ENCODE data around the gene TLL2.

Gene TLL2

GRCh38 chr10:96402417-96403305 lies 111.1 kb downstream of the TLL2 start:
- no peaks in the 10 kb centered on the region for H4K20me1 ChIP-seq
- no peak overlapping the region for H3K9ac ChIP-seq
- no peak overlapping the region for H3K4me2 ChIP-seq
- H3K27ac ChIP-seq = no peak overlapping the region
- TF ChIP-seq Cebpa-rat (IDR thresholded peaks at IDR 0.05) = no peak
- H3K4me1 ChIP-seq = no peaks in the 10 kb centered on the region
- H3K9me3 ChIP-seq (replicated peaks in 1 of 11) = no peaks in the 10 kb centered on the region
- H3K4me3 ChIP-seq = no peak overlapping the region
- no peaks in the 10 kb centered on the region for H3K27me3 ChIP-seq
- H3K36me3 ChIP-seq = no peaks in the 10 kb centered on the region

GRCh38 chr10:96401036-96401435 lies 112.7 kb downstream of the TLL2 start:
- no peak overlapping the region for H3K4me2 ChIP-seq
- H3K4me1 ChIP-seq = peaks cover 0 to 15% (median 7%) of the 10 kb centered on the region in 10 experiments; a peak in 12 of 20 replicates
- no peaks in the 10 kb centered on the region for H3K36me3 ChIP-seq
- no peak overlapping the region for H3K27ac ChIP-seq
- H3K4me3 ChIP-seq = no peak overlapping the region
- no peaks in the 10 kb centered on the region for H4K20me1 ChIP-seq
- no peak overlapping the region for H3K9ac ChIP-seq
- TF ChIP-seq Cebpa-rat (IDR thresholded peaks at IDR 0.05) = no peak
- H3K9me3 ChIP-seq (replicated peaks in 1 of 11) = no peaks in the 10 kb centered on the region
- H3K27me3 ChIP-seq = no peaks in the 10 kb centered on the region

GRCh38 chr10:96400465-96400864 lies 113.3 kb downstream of the TLL2 start:
- no peak overlapping the region for H3K27ac ChIP-seq
- H3K27me3 ChIP-seq = no peaks in the 10 kb centered on the region
- H4K20me1 ChIP-seq = no peaks in the 10 kb centered on the region
- no peaks in the 10 kb centered on the region for H3K9me3 ChIP-seq (replicated peaks in 1 of 11)
- H3K36me3 ChIP-seq = no peaks in the 10 kb centered on the region
- no peak overlapping the region for H3K9ac ChIP-seq
- H3K4me1 ChIP-seq = peaks cover 0 to 16% (median 7%) of the 10 kb centered on the region in 10 experiments; a peak in 12 of 20 replicates
- H3K4me3 ChIP-seq = no peak overlapping the region
- no peak overlapping the region for H3K4me2 ChIP-seq
- no peak for TF ChIP-seq Cebpa-rat (IDR thresholded peaks at IDR 0.05)

- no peak overlapping the region for H3K27ac ChIP-seq
- H3K27me3 ChIP-seq = no peaks in the 10 kb centered on the region
- no peaks in the 10 kb centered on the region for H3K36me3 ChIP-seq
Observed at GRCh38 chr10:96397902-96398301, 115.8 kb downstream of the TLL2 start.

GRCh38 chr10:96395931-96396877 lies 117.5 kb downstream of the TLL2 start:
- Histone ChIP-seq H3K4me1 (peaks cover 0 to 16% (median 7%) of the 10 kb centered on the region in 10 experiments; a peak in 12 of 20 replicates), H3K27me3 (no peaks in the 10 kb centered on the region), H3K4me3 (no peak overlapping the region)

More at GRCh38 chr10:96397902-96398301, 115.8 kb downstream of the TLL2 start:
- Histone ChIP-seq H3K9ac (no peak overlapping the region), H3K4me2 (no peak overlapping the region), H3K9me3 (replicated peaks in 1 of 11) (no peaks in the 10 kb centered on the region), H3K4me3 (no peak overlapping the region), H4K20me1 (no peaks in the 10 kb centered on the region), H3K4me1 (peaks cover 0 to 16% (median 7%) of the 10 kb centered on the region in 10 experiments; a peak in 12 of 20 replicates)
- TF ChIP-seq Cebpa-rat (IDR thresholded peaks at IDR 0.05) = no peak

GRCh38 chr10:96390460-96390864 lies 123.3 kb downstream of the TLL2 start:
- H3K9ac ChIP-seq = no peak overlapping the region
- H4K20me1 ChIP-seq = no peaks in the 10 kb centered on the region
- H3K27ac ChIP-seq = no peak overlapping the region
- H3K4me1 ChIP-seq = no peaks in the 10 kb centered on the region
- no peaks in the 10 kb centered on the region for H3K36me3 ChIP-seq
- TF ChIP-seq Cebpa-rat (IDR thresholded peaks at IDR 0.05) = no peak
- H3K4me3 ChIP-seq = no peak overlapping the region
- no peak overlapping the region for H3K4me2 ChIP-seq
- no peaks in the 10 kb centered on the region for H3K27me3 ChIP-seq
- H3K9me3 ChIP-seq (replicated peaks in 1 of 11) = no peaks in the 10 kb centered on the region

More at GRCh38 chr10:96395931-96396877, 117.5 kb downstream of the TLL2 start:
- Histone ChIP-seq H3K36me3 (no peaks in the 10 kb centered on the region), H4K20me1 (no peaks in the 10 kb centered on the region), H3K27ac (no peak overlapping the region), H3K9me3 (replicated peaks in 1 of 11) (no peaks in the 10 kb centered on the region), H3K4me2 (peak overlapping the region in 10 of 11 experiments; percentile 3 to 53 (median 31); a peak in 11 of 22 replicates), H3K9ac (peak overlapping the region in 1 of 11 experiments; percentile 21; a peak in 1 of 22 replicates)
- TF ChIP-seq Cebpa-rat (IDR thresholded peaks at IDR 0.05) = no peak

- H3K4me2 ChIP-seq = no peak overlapping the region
- H3K27ac ChIP-seq = no peak overlapping the region
- H3K9ac ChIP-seq = no peak overlapping the region
- H4K20me1 ChIP-seq = no peaks in the 10 kb centered on the region
- H3K4me3 ChIP-seq = no peak overlapping the region
- TF ChIP-seq Cebpa-rat (IDR thresholded peaks at IDR 0.05) = no peak
- no peaks in the 10 kb centered on the region for H3K4me1 ChIP-seq
- H3K27me3 ChIP-seq = no peaks in the 10 kb centered on the region
- no peaks in the 10 kb centered on the region for H3K9me3 ChIP-seq (replicated peaks in 1 of 11)
- H3K36me3 ChIP-seq = no peaks in the 10 kb centered on the region
Observed at GRCh38 chr10:96389785-96390184, 123.9 kb downstream of the TLL2 start.

- H3K27me3 ChIP-seq = no peaks in the 10 kb centered on the region
- H3K4me1 ChIP-seq = no peaks in the 10 kb centered on the region
Observed at GRCh38 chr10:96387601-96388000, 126.1 kb downstream of the TLL2 start.

GRCh38 chr10:96387161-96387560 lies 126.6 kb downstream of the TLL2 start:
- Histone ChIP-seq H3K9me3 (replicated peaks in 1 of 11) (peaks cover 0 to 9% (median 0%) of the 10 kb centered on the region in 11 experiments; a peak in 2 of 22 replicates), H3K4me2 (no peak overlapping the region), H3K27ac (no peak overlapping the region), H3K27me3 (no peaks in the 10 kb centered on the region), H3K9ac (no peak overlapping the region), H3K4me1 (no peaks in the 10 kb centered on the region), H3K36me3 (no peaks in the 10 kb centered on the region), H4K20me1 (no peaks in the 10 kb centered on the region), H3K4me3 (no peak overlapping the region)
- no peak for TF ChIP-seq Cebpa-rat (IDR thresholded peaks at IDR 0.05)

More at GRCh38 chr10:96387601-96388000, 126.1 kb downstream of the TLL2 start:
- H3K9ac ChIP-seq = no peak overlapping the region
- H4K20me1 ChIP-seq = no peaks in the 10 kb centered on the region
- no peak overlapping the region for H3K4me3 ChIP-seq
- no peaks in the 10 kb centered on the region for H3K36me3 ChIP-seq
- H3K27ac ChIP-seq = no peak overlapping the region
- no peak for TF ChIP-seq Cebpa-rat (IDR thresholded peaks at IDR 0.05)
- peaks cover 0 to 9% (median 0%) of the 10 kb centered on the region in 11 experiments; a peak in 2 of 22 replicates for H3K9me3 ChIP-seq (replicated peaks in 1 of 11)
- no peak overlapping the region for H3K4me2 ChIP-seq
